ENCODE results near the gene RASSF5. TPM values are rescaled to one million over a fixed set of nuclear protein-coding genes. Genes with fewer than 3 reads are reported as not detected.

RASSF5 gene
- total and polyA plus RNA-seq, 2 experiments from 2014 or later = 0.48 to 4.4 TPM

- TF ChIP-seq ZNF462 (CRISPR knock-in tag; IDR thresholded peaks at IDR 0.05) (no peak), EZH2 (IDR thresholded peaks at IDR 0.05; ENCODE audit: low read depth, unreplicated experiment) (no peak), CREB1 (CRISPR knock-in tag; IDR thresholded peaks at IDR 0.05; ENCODE audit: low read depth) (no peak), ETS1 (IDR thresholded peaks at IDR 0.05) (no peak), EZH2phosphoT487 (IDR thresholded peaks at IDR 0.05; ENCODE audit: unreplicated experiment) (no peak)
Observed at GRCh38 chr1:206534552-206534951, 27.2 kb downstream of the RASSF5 start (continued).

- no peaks in the 10 kb centered on the region for H3K9me2 ChIP-seq (ENCODE audit: insufficient read depth)
- DNase-seq (ENCODE audit: low spot score) (no peak), ATAC-seq (no peak)
- H4K20me1 ChIP-seq (replicated peaks; ENCODE audit: insufficient read depth) = no peaks in the 10 kb centered on the region
- H3K4me1 Mint-ChIP-seq = peaks cover 10% of the 10 kb centered on the region
- H3K4me2 ChIP-seq = no peak overlapping the region
- no peak overlapping the region; the same call in 1 of the 2 replicates for H3K27ac Mint-ChIP-seq
- no peaks in the 10 kb centered on the region for H3K36me3 Mint-ChIP-seq (ENCODE audit: low read depth)
- H3K27me3 ChIP-seq (ENCODE audit: insufficient read depth) = no peaks in the 10 kb centered on the region
- H3K79me2 ChIP-seq (replicated peaks; ENCODE audit: insufficient read depth) = no peaks in the 10 kb centered on the region
- no peaks in the 10 kb centered on the region for H3K36me3 ChIP-seq (ENCODE audit: insufficient read depth)
- H3F3A ChIP-seq (replicated peaks; ENCODE audit: low read depth) = no peaks in the 10 kb centered on the region
- H3K4me1 ChIP-seq (ENCODE audit: insufficient read depth) = peaks cover 3% of the 10 kb centered on the region; the same call in 1 of the 2 replicates
- H3K27me3 Mint-ChIP-seq (ENCODE audit: insufficient read depth, low read depth, poor library complexity) = peaks cover 7% of the 10 kb centered on the region
- H3K27ac ChIP-seq (ENCODE audit: low read depth) = no peak overlapping the region
- H2AFZ ChIP-seq = no peak overlapping the region
- no peak overlapping the region for H3K4me3 Mint-ChIP-seq
- H3K4me3 ChIP-seq = no peak overlapping the region
- no peaks in the 10 kb centered on the region for H3K9me3 Mint-ChIP-seq
- TF ChIP-seq NANOG (IDR thresholded peaks at IDR 0.05; ENCODE audit: borderline replicate concordance) = no peak
- TF ChIP-seq STAT1 (IDR thresholded peaks at IDR 0.05; ENCODE audit: unreplicated experiment) = no peak
- TF ChIP-seq REST (IDR thresholded peaks at IDR 0.05; ENCODE audit: unreplicated experiment) = no peak
Observed at GRCh38 chr1:206535853-206536188, 28.5 kb downstream of the RASSF5 start.
